Activated CD8-positive, alpha-beta T cell treated with anti-CD3 and anti-CD28 coated beads, Interleukin-2, amount 10 ng/mL, durations not matched to agents 7 days and 5 days (primary cell): Measurements from ENCODE around the gene APOL3. TPM values are rescaled to one million over a fixed set of nuclear protein-coding genes. Genes with fewer than 3 reads are reported as not detected.
"Not testable (repeated sequence)": the region's sequence is repeated elsewhere in the genome, so short reads cannot be mapped to it uniquely, and the experiment has no call there.

ENCODE experiments used
- ATAC-seq: fragments of 150-1000 bp; cut with Tn5 transposase; one replicate; pipeline ENCODE4 v1.10.0; 2021; ENCODE audit warnings: moderate library complexity
- CTCF ChIA-PET: fragments of 350-600 bp; sonication (Branson Sonifier 250); formaldehyde crosslinking; loops from one replicate; lab custom pipeline; 2021; ENCODE audit warnings: antibody characterized with exemption; lab: Charles Lee
- POLR2A ChIA-PET: fragments of 350-600 bp; sonication (Branson Sonifier 250); formaldehyde crosslinking; loops from one replicate; lab custom pipeline; 2021; ENCODE audit warnings: antibody characterized with exemption; lab: Charles Lee
- DNase-seq: peaks from one replicate; pipeline ENCODE4 v3.0.0-alpha.2; 2020
- H3K27ac Mint-ChIP-seq: one replicate; pipeline ENCODE4 v1.8.0; 2021; ENCODE audit warnings: mild to moderate bottlenecking, mixed read lengths
- H3K27me3 Mint-ChIP-seq: one replicate; pipeline ENCODE4 v1.8.0; 2021; ENCODE audit warnings: low read depth, mixed read lengths
- H3K36me3 Mint-ChIP-seq: one replicate; pipeline ENCODE4 v1.8.0; 2021; ENCODE audit warnings: low read depth, mixed read lengths
- H3K4me1 Mint-ChIP-seq: one replicate; pipeline ENCODE4 v1.8.0; 2021; ENCODE audit warnings: low read depth, mixed read lengths
- H3K4me3 Mint-ChIP-seq: one replicate; pipeline ENCODE4 v1.8.0; 2021; ENCODE audit warnings: mild to moderate bottlenecking, mixed read lengths
- H3K9me3 Mint-ChIP-seq: one replicate; pipeline ENCODE4 v1.8.0; 2022; ENCODE audit warnings: mixed read lengths; ENCODE audit not compliant: insufficient read depth
- total RNA-seq, 2 experiments: library from RNA; stranded (reverse); gene quantifications; one replicate each; pipeline ENCODE4 v1.2.3, GENCODE V29; 2021

APOL3 gene
- total RNA-seq, 2 experiments from 2014 or later, result 77.1 to 80.2 TPM

DNA sequence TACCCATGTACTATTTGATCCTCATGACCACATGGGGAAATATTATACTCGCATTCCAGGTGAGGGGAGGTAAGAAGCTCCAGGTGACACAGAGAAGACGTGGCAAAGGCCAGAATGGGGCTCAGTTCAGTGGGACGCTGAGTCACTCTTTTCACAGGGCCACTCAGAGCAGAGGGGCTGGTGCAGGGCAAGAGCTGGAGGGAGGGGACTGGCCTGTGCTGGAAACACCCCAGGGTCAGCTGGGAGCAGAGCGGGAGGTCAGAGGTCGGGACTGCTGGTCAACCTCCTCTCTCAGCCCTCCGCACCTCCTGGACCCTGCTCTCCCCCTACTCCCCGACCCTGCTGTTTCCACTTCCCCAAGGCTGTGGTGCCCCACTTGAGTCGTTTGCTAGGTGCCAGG lies 12.1 kb downstream of the APOL3 start:
- Mint-ChIP-seq H3K4me1 (peaks cover 33% of the 10 kb centered on the region), H3K4me3 (no peak overlapping the region), H3K27ac (peak overlapping the region; percentile 59), H3K36me3 (peaks cover 64% of the 10 kb centered on the region), H3K27me3 (no peaks in the 10 kb centered on the region), H3K9me3 (no peaks in the 10 kb centered on the region)
- no peak for DNase-seq
- CTCF ChIA-PET, result interaction anchor here (1.6 kb wide), 1 partner anchor 82 kb away, joined by 6 read pairs; no protein-coding TSS in a partner anchor
- POLR2A ChIA-PET, result interaction anchor here (0.8 to 0.9 kb wide), 2 partner anchors 14 to 32 kb away, joined by 3 to 4 read pairs; no protein-coding TSS in a partner anchor
- ATAC-seq, result no peak

DNA sequence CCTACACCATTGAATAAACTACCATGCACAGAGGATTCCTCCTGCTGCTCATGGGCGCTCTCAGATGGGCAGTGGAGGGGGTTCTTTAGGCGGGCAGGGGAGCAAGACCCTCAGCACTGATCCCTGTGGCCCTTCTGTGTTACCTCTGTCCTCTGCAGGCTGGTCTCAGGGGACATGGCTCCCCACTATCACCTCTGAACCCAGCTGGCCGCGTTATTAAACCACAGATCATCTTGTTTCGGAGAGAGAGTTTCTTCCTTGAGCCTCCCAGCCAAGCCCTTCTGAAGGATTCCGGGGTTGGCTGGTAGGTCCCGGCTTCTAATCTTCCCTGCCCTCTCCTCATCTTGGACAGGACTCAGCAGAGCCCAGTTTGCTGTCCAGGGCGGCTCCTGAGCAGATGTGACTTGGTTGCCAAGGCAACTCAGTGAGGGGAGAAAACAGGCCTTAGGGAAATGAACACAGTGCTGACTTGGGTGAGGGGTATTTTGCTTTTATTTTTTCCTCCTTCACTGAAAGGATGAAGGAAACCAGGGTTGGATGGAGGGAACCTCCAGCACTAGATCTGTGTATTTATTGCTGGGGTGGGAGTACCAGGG lies 13.3 kb downstream of the APOL3 start:
- Mint-ChIP-seq H3K27me3 (no peaks in the 10 kb centered on the region), H3K27ac (no peak overlapping the region), H3K4me3 (no peak overlapping the region), H3K9me3 (no peaks in the 10 kb centered on the region), H3K36me3 (peaks cover 65% of the 10 kb centered on the region), H3K4me1 (peaks cover 25% of the 10 kb centered on the region)
- DNase-seq (no peak), ATAC-seq (no peak)
- CTCF ChIA-PET, result interaction anchor here (8.7 kb wide), 1 partner anchor 32 kb away, joined by 118 read pairs; no protein-coding TSS in a partner anchor
- POLR2A ChIA-PET, result no interaction called here

DNA sequence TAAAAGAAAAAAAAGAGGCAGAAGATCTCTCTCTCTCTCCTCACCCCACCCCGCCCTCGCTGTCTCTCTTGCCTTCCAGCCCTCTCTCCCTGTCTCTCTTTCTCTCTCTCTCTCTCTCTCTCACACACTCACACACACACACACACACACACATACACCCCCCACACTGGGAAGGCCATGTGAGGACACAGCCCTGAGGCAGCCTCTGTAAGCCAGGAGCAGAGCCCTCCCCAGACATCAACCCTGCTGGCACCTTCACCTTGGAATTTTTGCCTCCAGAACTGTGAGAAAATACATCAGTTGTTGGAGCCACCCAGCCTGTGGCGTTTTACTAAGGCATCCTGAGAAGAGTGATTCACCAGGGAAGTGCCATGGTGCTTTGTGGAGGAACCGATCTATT lies 14.7 kb downstream of the APOL3 start:
- Mint-ChIP-seq H3K9me3 (no peaks in the 10 kb centered on the region), H3K4me3 (no peak overlapping the region), H3K4me1 (peaks cover 12% of the 10 kb centered on the region), H3K27ac (peak overlapping the region; percentile 5), H3K36me3 (peaks cover 63% of the 10 kb centered on the region), H3K27me3 (no peaks in the 10 kb centered on the region)
- ATAC-seq, result no peak
- ChIA-PET CTCF (interaction anchor here (1.4 to 8.7 kb wide), 8 partner anchors 9 to 40 kb away, joined by 3 to 118 read pairs (median 4); no protein-coding TSS in a partner anchor), POLR2A (no interaction called here)
- DNase-seq, result no peak

DNA sequence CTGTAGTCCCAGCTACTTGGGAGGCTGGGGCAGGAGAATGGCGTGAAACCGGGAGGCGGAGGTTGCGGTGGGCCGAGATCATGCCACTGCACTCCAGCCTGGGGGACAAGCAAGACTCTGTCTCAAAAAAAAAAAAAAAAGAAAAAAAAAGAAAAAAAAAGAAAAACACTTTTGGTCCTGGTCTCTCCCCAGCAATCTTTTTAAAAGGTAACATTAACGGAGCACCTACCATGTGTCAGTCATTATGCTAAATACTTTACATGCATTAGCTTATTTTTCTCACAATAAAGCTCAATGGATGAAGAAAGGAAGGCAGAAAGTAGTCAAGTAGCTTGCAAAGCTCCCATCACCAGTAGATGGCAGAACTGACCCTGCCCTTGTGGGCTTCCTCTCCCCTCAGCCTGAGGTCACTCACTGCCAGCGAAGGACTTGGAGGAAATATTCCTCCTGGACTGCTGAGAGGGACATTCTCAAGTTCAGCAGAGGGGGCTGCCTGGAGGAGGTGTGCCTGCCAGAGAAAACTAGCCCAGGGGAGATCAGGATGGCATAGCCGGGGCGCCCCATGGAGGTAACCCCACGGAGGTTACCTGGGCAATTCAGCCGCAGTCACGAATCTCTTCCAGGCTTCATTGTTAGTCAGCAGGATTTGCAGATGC lies 15.5 kb downstream of the APOL3 start:
- Mint-ChIP-seq H3K27ac (no peak overlapping the region), H3K27me3 (no peaks in the 10 kb centered on the region), H3K36me3 (peaks cover 67% of the 10 kb centered on the region), H3K9me3 (no peaks in the 10 kb centered on the region), H3K4me1 (peaks cover 9% of the 10 kb centered on the region), H3K4me3 (no peak overlapping the region)
- ChIA-PET CTCF (interaction anchor here (0.7 to 8.7 kb wide), 13 partner anchors 8 to 341 kb away, joined by 3 to 118 read pairs (median 4); partner anchors contain the start of genes APOL2 and APOL3), POLR2A (no interaction called here)
- DNase-seq (peak; percentile 57), ATAC-seq (peak; percentile 71)

DNA sequence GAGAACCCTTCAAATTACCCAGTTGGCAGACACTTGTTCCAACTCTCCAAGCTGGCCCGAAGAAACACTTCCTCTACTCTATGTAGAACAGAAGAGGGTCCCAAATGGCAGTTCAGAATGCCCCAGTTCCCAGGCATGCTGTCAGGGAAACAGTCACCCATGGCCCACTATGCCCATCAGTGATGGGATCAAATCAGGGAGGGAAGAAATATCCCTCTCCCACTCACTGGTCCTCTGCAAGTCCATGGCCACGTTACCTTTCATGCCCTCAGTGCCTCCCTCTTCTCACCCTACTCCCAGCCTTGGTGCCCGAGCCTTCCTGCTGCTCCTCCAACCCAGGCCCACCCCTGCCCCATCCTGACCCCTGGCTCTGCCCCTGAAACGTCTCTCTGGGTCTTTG lies 16.6 kb downstream of the APOL3 start:
- ATAC-seq (no peak), DNase-seq (no peak)
- Mint-ChIP-seq H3K4me3 (no peak overlapping the region), H3K4me1 (peaks cover 9% of the 10 kb centered on the region), H3K9me3 (no peaks in the 10 kb centered on the region), H3K36me3 (peaks cover 63% of the 10 kb centered on the region), H3K27ac (peak overlapping the region; percentile 54), H3K27me3 (no peaks in the 10 kb centered on the region)
- ChIA-PET CTCF (interaction anchor here (1.0 to 8.7 kb wide), 3 partner anchors 13 to 36 kb away, joined by 3 to 118 read pairs (median 5); no protein-coding TSS in a partner anchor), POLR2A (no interaction called here)

DNA sequence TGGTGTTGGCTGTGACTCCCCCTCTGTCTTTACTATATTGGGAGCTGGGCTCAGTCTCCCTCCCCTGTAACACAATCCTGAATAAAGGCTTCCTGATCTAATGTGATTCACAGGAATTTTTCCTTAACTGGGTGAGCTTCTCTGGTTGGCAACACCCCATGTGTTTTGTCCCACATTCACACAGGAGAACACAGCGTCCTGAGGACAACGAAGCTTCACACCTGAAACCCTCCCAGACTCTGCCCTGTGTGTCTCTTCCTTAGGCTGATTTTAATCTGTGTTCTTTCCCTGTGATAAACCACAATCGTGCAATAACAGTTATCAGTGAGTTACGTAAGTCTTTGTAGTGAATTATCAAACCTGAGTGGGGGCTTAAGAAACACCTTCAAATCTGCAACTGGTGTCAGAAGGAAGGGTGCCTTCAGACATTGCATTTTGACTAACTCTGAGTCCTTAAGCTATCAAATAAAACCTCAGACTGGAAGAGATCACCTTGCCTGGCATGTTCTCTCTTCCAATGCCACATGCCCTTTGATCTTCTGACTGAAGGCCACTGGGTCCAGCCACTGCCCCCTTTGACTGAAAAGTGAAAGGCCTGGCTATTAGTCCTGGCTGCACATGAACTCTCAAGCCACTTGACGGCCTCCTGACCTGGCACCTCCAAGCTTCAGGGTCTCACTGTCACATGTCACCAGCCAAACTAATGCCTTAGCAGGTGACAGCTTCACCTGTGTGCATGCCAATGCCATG lies 17.3 kb downstream of the APOL3 start:
- H3K9me3 Mint-ChIP-seq, result no peaks in the 10 kb centered on the region
- CTCF ChIA-PET, result interaction anchor here (1.6 to 8.7 kb wide), 3 partner anchors 36 to 78 kb away, joined by 5 to 118 read pairs (median 8); no protein-coding TSS in a partner anchor
- ATAC-seq, result no peak
- no peaks in the 10 kb centered on the region for H3K27me3 Mint-ChIP-seq
- POLR2A ChIA-PET, result no interaction called here
- no peak overlapping the region for H3K4me3 Mint-ChIP-seq
- no peak overlapping the region for H3K27ac Mint-ChIP-seq
- no peak for DNase-seq
- peaks cover 61% of the 10 kb centered on the region for H3K36me3 Mint-ChIP-seq
- H3K4me1 Mint-ChIP-seq, result peaks cover 7% of the 10 kb centered on the region

DNA sequence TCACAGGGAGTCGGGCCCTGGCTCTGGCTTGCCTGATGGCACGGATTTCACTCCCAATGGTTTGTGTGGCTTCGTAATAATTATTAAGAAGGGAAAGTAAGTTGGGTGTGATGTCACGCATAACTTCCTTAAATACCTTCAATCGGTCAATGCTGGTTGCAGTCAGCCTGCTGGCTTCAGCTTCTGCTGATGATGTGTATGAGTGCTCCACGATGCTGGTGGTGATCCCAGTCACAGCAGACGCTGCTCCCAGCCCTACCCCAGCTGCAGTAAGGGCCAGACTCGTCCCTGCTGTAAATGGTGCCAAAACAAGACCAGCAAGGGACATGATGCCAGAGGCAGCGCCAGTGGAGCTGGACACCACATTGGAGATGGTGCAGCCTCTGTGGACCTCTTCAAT lies 19.1 kb downstream of the APOL3 start:
- no peaks in the 10 kb centered on the region for H3K9me3 Mint-ChIP-seq
- H3K4me3 Mint-ChIP-seq, result no peak overlapping the region
- no peak for ATAC-seq
- H3K27ac Mint-ChIP-seq, result no peak overlapping the region
- POLR2A ChIA-PET, result interaction anchor here (0.8 kb wide), 2 partner anchors 37 to 98 kb away, joined by 3 read pairs; partner anchors contain the start of gene APOL2
- peaks cover 7% of the 10 kb centered on the region for H3K4me1 Mint-ChIP-seq
- H3K27me3 Mint-ChIP-seq, result no peaks in the 10 kb centered on the region
- H3K36me3 Mint-ChIP-seq, result peaks cover 49% of the 10 kb centered on the region
- DNase-seq, result no peak
- CTCF ChIA-PET, result interaction anchor here (1.6 to 8.7 kb wide), 3 partner anchors 38 to 76 kb away, joined by 5 to 118 read pairs (median 8); no protein-coding TSS in a partner anchor

DNA sequence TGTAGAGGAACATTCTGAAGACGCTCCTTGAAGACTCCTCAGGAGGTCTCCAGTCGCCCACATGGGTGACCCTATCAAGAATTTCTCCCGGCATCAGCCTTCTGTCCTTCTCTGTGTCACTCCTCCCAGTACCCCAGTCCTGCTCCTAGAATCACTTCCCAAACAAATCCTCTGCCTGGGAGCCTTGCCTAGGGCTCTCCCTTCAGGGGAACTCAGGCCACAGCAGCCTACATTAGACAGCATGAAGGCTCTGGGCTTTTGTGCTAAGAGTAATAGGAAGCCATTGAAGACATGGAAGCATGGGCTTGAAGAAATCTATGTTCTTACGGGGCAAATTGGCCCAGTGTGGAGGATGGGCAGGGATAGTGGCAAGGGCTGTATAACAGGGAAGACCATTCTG lies 21.8 kb downstream of the APOL3 start:
- H3K27ac Mint-ChIP-seq, H3K27me3 Mint-ChIP-seq, ATAC-seq, POLR2A ChIA-PET, H3K4me3 Mint-ChIP-seq, H3K4me1 Mint-ChIP-seq, H3K9me3 Mint-ChIP-seq, DNase-seq: not testable (repeated sequence)
- peaks cover 33% of the 10 kb centered on the region for H3K36me3 Mint-ChIP-seq
- CTCF ChIA-PET, result interaction anchor here (8.7 kb wide), 1 partner anchor 41 kb away, joined by 118 read pairs; no protein-coding TSS in a partner anchor

DNA sequence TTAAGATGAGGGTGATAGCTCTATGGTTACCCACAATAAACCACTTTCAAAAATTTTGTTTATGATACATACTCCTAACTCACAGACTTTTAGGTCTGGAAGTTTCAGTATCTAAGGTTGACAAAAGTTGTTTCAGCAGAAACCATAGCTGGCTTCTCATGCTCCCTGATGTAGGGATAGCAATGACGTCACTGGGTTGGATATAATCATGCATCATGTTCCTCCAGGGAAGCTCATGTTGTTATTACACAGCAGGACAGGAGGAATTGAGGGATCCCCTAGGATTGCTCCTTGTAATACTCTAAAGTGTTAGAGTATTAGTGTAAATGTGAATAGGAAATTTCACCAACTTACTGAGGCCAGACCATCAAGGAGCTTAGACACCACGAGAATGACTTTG lies 23.6 kb downstream of the APOL3 start:
- ChIA-PET CTCF (interaction anchor here (0.9 to 3.1 kb wide), 8 partner anchors 9 to 510 kb away, joined by 3 to 12 read pairs (median 4); no protein-coding TSS in a partner anchor), POLR2A (interaction anchor here (0.6 kb wide), 1 partner anchor 22 kb away, joined by 3 read pairs; no protein-coding TSS in a partner anchor)
- peaks cover 20% of the 10 kb centered on the region for H3K36me3 Mint-ChIP-seq
- no peaks in the 10 kb centered on the region for H3K27me3 Mint-ChIP-seq
- H3K27ac Mint-ChIP-seq, result no peak overlapping the region
- DNase-seq (no peak), ATAC-seq (no peak)
- H3K9me3 Mint-ChIP-seq, result no peaks in the 10 kb centered on the region
- peaks cover 8% of the 10 kb centered on the region for H3K4me1 Mint-ChIP-seq
- no peak overlapping the region for H3K4me3 Mint-ChIP-seq

DNA sequence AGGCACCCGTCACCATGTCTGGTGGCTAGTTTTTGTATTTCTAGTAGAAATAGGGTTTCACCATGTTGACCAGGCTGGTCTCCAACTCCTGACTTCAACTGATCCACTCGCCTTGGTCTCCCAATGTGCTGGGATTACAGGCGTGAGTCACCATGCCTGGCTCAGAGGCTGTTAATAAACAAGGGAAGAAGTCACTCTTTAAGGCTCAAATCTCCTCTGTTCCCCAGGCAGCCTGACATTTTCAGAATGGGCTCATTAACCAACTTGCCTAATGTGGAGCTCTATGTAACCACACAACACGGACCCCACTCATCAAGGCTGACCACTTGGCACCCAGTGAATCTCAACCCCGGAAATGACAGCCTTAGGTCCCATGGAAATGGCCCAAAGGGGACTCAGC lies 24.1 kb downstream of the APOL3 start:
- Mint-ChIP-seq H3K9me3 (no peaks in the 10 kb centered on the region), H3K27ac (no peak overlapping the region), H3K27me3 (no peaks in the 10 kb centered on the region), H3K36me3 (peaks cover 15% of the 10 kb centered on the region), H3K4me3 (no peak overlapping the region), H3K4me1 (peaks cover 8% of the 10 kb centered on the region)
- ATAC-seq, result no peak
- POLR2A ChIA-PET, result no interaction called here
- DNase-seq, result no peak
- CTCF ChIA-PET, result interaction anchor here (0.9 to 3.1 kb wide), 8 partner anchors 9 to 510 kb away, joined by 3 to 12 read pairs (median 4); no protein-coding TSS in a partner anchor

DNA sequence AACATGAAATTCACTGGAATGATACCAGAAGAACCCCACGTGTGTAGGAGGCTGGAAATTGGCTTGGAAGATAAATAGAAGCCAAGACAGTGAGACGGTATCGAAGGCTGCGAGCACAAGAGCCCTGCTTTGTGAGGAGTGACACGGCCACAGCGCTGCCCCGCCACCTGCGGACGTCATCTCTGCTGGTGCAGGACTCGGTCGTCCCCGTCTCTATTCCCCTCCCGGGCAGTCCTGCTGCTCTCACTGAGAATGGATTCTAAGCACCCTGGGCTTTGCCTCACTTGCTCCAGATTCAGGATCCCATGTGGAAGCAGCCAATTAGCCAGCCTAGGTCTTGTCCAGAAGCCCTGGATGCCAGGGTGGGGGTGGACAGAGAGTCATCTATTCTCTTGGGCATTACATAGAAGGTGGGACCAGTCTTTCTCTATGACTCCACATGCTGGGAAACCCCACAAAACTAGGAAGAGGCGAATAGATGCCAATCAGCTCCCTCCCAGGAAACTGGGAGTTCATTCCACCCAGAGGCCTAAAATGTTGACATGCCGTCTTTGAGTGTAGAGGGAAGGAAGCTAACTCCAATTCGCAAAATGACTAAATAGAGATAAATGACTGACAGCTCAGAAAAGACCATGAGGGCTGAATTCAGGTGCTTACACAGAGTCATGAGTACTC lies 25.1 kb downstream of the APOL3 start:
- ChIA-PET POLR2A (no interaction called here), CTCF (interaction anchor here (0.5 to 3.1 kb wide), 2 partner anchors 16 to 70 kb away, joined by 3 to 12 read pairs; no protein-coding TSS in a partner anchor)
- Mint-ChIP-seq H3K27ac (no peak overlapping the region), H3K9me3 (no peaks in the 10 kb centered on the region), H3K4me3 (no peak overlapping the region), H3K36me3 (peaks cover 5% of the 10 kb centered on the region), H3K4me1 (peaks cover 8% of the 10 kb centered on the region), H3K27me3 (peaks cover 5% of the 10 kb centered on the region)
- ATAC-seq (no peak), DNase-seq (no peak)
